Ammon's horn (tissue), 1 donor: ENCODE measurements around the gene AIP.

Experiments used
- DNase-seq: peaks from one replicate; pipeline ENCODE4 v3.0.0-alpha.2; 2016; ENCODE audit warnings: low spot score

The AIP gene

GRCh38 chr11:67534070-67534679 is 51.3 kb downstream of the AIP start:
- no peak for DNase-seq

- no peak for DNase-seq
Measured at GRCh38 chr11:67535561-67535960, 52.7 kb downstream of the AIP start.

GRCh38 chr11:67538306-67538705 is 55.5 kb downstream of the AIP start:
- DNase-seq = no peak

- no peak for DNase-seq
Measured at GRCh38 chr11:67538823-67539505, 56.1 kb downstream of the AIP start.

GRCh38 chr11:67539550-67539949 is 56.7 kb downstream of the AIP start:
- no peak for DNase-seq
